GM12878 (cell line): Measurements from ENCODE around the gene ENDOG. TPM values are rescaled to one million over a fixed set of nuclear protein-coding genes. Genes with fewer than 3 reads are reported as not detected.

Experiments used
- ATAC-seq: fragments of 200-7000 bp; cut with Tn5 transposase; 3 replicates; pipeline ENCODE4 v1.9.1; 2020; ENCODE audit warnings: mild to moderate bottlenecking, moderate library complexity
- BruUV-seq: library from RNA; stranded (reverse); fragments of 400-500 nt; replicated peaks from 2 replicates; lab custom pipeline; 2021; lab: Mats Ljungman, UMichigan
- CTCF ChIA-PET: fragments of 300-600 bp; sonication (Branson Sonifier 250); formaldehyde crosslinking; extraction: SDS; loops from one replicate; lab custom pipeline; 2021; ENCODE audit warnings: inconsistent platforms; lab: Yijun Ruan, JAX
- POLR2A ChIA-PET: fragments of 350-600 bp; formaldehyde crosslinking; extraction: SDS; loops from one replicate; lab custom pipeline; 2021; ENCODE audit warnings: inconsistent platforms; lab: Charles Lee
- RAD21 ChIA-PET: fragments of 300-600 bp; sonication (Branson Sonifier 250); formaldehyde crosslinking; loops from one replicate; lab custom pipeline; 2023; ENCODE audit warnings: antibody characterized with exemption; ENCODE audit not compliant: unreplicated experiment; lab: Charles Lee
- SMC1A ChIA-PET: fragments of 300-600 bp; sonication (Branson Sonifier 250); formaldehyde crosslinking; loops from one replicate; lab custom pipeline; 2023; ENCODE audit not compliant: unreplicated experiment, uncharacterized antibody; lab: Charles Lee
- DNase-seq: peaks from one replicate; pipeline ENCODE4 v3.0.0-alpha.2; 2011; ENCODE audit warnings: low read depth, low spot score
- FAIRE-seq: peaks from 3 replicates; lab custom pipeline; 2011; peaks lifted over from hg19 to GRCh38; lab: Jason Lieb, UNC
- H2AFZ ChIP-seq: 2 replicates; pipeline ENCODE4 v1.6.0; 2011; ENCODE audit warnings: low read depth, low read length, control low read depth; ENCODE audit not compliant: control insufficient read depth
- H3K27ac ChIP-seq: 2 replicates; pipeline ENCODE4 v1.5.1; 2011; ENCODE audit warnings: control low read depth; ENCODE audit not compliant: control insufficient read depth, insufficient read depth
- H3K27me3 ChIP-seq, 2 experiments: replicated peaks in 1 of 2; 2 replicates each; pipeline versions ENCODE4 v1.6.0 to v1.6.1; 2011; ENCODE audit warnings: low read length in 1 of 2; ENCODE audit not compliant: control insufficient read depth in 2 of 2, insufficient read depth in 2 of 2
- H3K36me3 ChIP-seq, 2 experiments: 2 replicates each; pipeline ENCODE4 v1.5.1; 2011; ENCODE audit warnings: low read length in 1 of 2; ENCODE audit not compliant: control insufficient read depth in 2 of 2, insufficient read depth in 2 of 2
- H3K4me1 ChIP-seq: 2 replicates; pipeline ENCODE4 v1.6.1; 2011; ENCODE audit warnings: mild to moderate bottlenecking, low read length, moderate library complexity, mixed read lengths; ENCODE audit not compliant: control insufficient read depth, insufficient read depth
- H3K4me2 ChIP-seq: 2 replicates; pipeline ENCODE4 v1.6.0; 2011; ENCODE audit warnings: control low read depth; ENCODE audit not compliant: control insufficient read depth, insufficient read depth
- H3K4me3 ChIP-seq: fragments of 200-600 bp; sonication (generic); 2 replicates; pipeline ENCODE4 v1.5.1; 2016
- H3K79me2 ChIP-seq: 2 replicates; pipeline ENCODE4 v1.6.0; 2011; ENCODE audit warnings: low read length; ENCODE audit not compliant: control insufficient read depth, insufficient read depth
- H3K9ac ChIP-seq: 2 replicates; pipeline ENCODE4 v1.8.0; 2011; ENCODE audit warnings: low read length, control low read depth, mixed read lengths; ENCODE audit not compliant: control insufficient read depth, insufficient read depth
- H3K9me3 ChIP-seq: replicated peaks from 3 replicates; pipeline ENCODE4 v1.5.1; 2011; ENCODE audit warnings: mild to moderate bottlenecking, low read length; ENCODE audit not compliant: control insufficient read depth, insufficient read depth
- H4K20me1 ChIP-seq: 2 replicates; pipeline ENCODE4 v1.6.0; 2011; ENCODE audit not compliant: control insufficient read depth, insufficient read depth
- ASH2L ChIP-seq: fragments of 300-600, 200-600 bp; sonication (generic); IDR thresholded peaks from 2 replicates; pipeline ENCODE4 v1.6.1; 2017; ENCODE audit warnings: low read depth, mild to moderate bottlenecking, borderline replicate concordance
- CHD1 ChIP-seq: IDR thresholded peaks from 2 replicates; pipeline ENCODE4 v1.6.1; 2012; ENCODE audit warnings: low read depth, low read length, improper control_type of control experiment
- RAD21 ChIP-seq: IDR thresholded peaks from 2 replicates; pipeline ENCODE4 v1.6.1; 2011; ENCODE audit warnings: mild to moderate bottlenecking, low read depth, low read length, moderate library complexity; ENCODE audit not compliant: insufficient read depth
- RBBP5 ChIP-seq: fragments of 200-600 bp; sonication (generic); conservative IDR thresholded peaks from 2 replicates; pipeline ENCODE4 v1.6.1; 2016
- ZNF274 ChIP-seq: IDR thresholded peaks from one replicate; pipeline ENCODE4 v1.8.0; 2011; ENCODE audit not compliant: insufficient read length, insufficient read depth
- WGBS: methylation state at CpG from one replicate; pipeline ENCODE4 v1.1.6; 2016; ENCODE audit warnings: low lambda C conversion rate; ENCODE audit not compliant: insufficient replicate concordance, insufficient coverage; ENCODE audit errors: missing lambda C conversion rate; 5-methylcytosine and 5-hydroxymethylcytosine counted together
- in situ Hi-C: fragments of 300-500 bp; cut with MboI; formaldehyde crosslinking; loops from 9 replicates; pipeline ENCODE4 v1.14.3; 2018; ENCODE audit warnings: mixed read lengths
- intact Hi-C: fragments of 100-400 bp; cut with micrococcal nuclease; formaldehyde crosslinking; loops from one replicate; pipeline ENCODE4 v1.14.2; 2022; ENCODE audit not compliant: unreplicated experiment
- polyA plus RNA-seq, 11 experiments: library from polyadenylated mRNA; depleted of rRNA in 4 of 11; unstranded in 6 of 11; stranded (reverse) in 5 of 11; fragments of >200 nt; fragmentation: Nextera tagmentation in 4 of 11; fragmentation: Illumina TruSeq in 1 of 11; extraction: Ambion mirVana in 4 of 11; extraction: Trizol in 1 of 11; gene quantifications; 1 replicate in 1 of 11; 2 replicates in 10 of 11; pipeline versions ENCODE4 v1.2.1 to v1.2.3, GENCODE V29; 2011 to 2016; ENCODE audit warnings: inconsistent platforms in 2 of 11, missing spikeins in 2 of 11, low read depth in 1 of 11
- total RNA-seq, 4 experiments: library from RNA; depleted of rRNA in 3 of 4; stranded (reverse); fragments of >200 nt in 3 of 4; fragmentation: Illumina TruSeq in 1 of 4; extraction: Trizol in 1 of 4; gene quantifications; 2 replicates each; pipeline versions ENCODE4 v1.2.1 to v1.2.3, GENCODE V29; 2013 to 2021
- TF ChIP-seq, protein P1 (sequence below): IDR thresholded peaks from 2 replicates; pipeline ENCODE4 v1.6.1; 2012; ENCODE audit warnings: low read depth, low read length, improper control_type of control experiment
- TF ChIP-seq, protein P2 (sequence below): fragments of 450-650 bp; IDR thresholded peaks from 2 replicates; pipeline ENCODE4 v1.6.1; 2017; ENCODE audit warnings: mild to moderate bottlenecking, low read depth, inconsistent platforms; ENCODE audit not compliant: poor library complexity, severe bottlenecking
- TF ChIP-seq, protein P3 (sequence below): IDR thresholded peaks from 2 replicates; pipeline ENCODE4 v1.6.1; 2012; ENCODE audit warnings: low read length, inconsistent platforms
- TF ChIP-seq, protein P4 (sequence below): fragments of 450-650 bp; IDR thresholded peaks from 2 replicates; pipeline ENCODE4 v1.6.1; 2018; ENCODE audit warnings: borderline replicate concordance, mild to moderate bottlenecking; ENCODE audit not compliant: partially characterized antibody
- TF ChIP-seq, protein P5 (sequence below): IDR thresholded peaks from 2 replicates; pipeline ENCODE4 v1.6.1; 2011; ENCODE audit warnings: mild to moderate bottlenecking, low read depth, low read length, moderate library complexity; ENCODE audit not compliant: insufficient replicate concordance
- TF ChIP-seq, protein P6 (sequence below): fragments of 150-350 bp; IDR thresholded peaks from 2 replicates; pipeline ENCODE4 v1.6.1; 2016; ENCODE audit warnings: low read depth, low read length

Gene ENDOG
- total and polyA plus RNA-seq, 10 of the 15 experiments (the other 5 are each of a cell fraction or from before 2014, with no cell fraction given), result 0.84 to 29.2 (median 9.0) TPM

DNA sequence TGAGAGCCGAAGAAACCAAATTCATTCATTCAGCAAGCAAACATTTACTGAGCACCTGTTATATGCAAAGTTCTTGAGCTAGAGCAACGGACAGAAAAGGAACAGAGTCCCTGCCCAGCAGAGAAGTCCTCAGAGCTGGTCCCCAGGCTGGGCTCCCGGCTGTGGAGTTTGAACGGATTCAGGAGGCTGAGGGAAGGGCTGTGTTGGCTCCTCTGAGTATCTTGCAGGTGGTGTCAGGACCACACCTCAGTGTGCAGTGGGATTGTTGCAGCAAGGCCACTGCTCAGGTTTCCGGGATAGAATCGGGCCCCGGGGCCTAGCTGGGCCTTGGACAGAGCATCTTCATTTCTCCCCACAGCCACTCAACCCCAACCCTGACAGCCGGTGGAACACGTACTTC lies 26.2 kb upstream of the ENDOG start:
- POLR2A ChIA-PET, result no interaction called here
- RAD21 ChIA-PET, result no interaction called here
- ATAC-seq, result no peak
- TF ChIP-seq RBBP5 (no peak), CHD1 (no peak), ASH2L (no peak), ZNF274 (no peak), RAD21 (no peak)
- TF ChIP-seq, protein P1, sequence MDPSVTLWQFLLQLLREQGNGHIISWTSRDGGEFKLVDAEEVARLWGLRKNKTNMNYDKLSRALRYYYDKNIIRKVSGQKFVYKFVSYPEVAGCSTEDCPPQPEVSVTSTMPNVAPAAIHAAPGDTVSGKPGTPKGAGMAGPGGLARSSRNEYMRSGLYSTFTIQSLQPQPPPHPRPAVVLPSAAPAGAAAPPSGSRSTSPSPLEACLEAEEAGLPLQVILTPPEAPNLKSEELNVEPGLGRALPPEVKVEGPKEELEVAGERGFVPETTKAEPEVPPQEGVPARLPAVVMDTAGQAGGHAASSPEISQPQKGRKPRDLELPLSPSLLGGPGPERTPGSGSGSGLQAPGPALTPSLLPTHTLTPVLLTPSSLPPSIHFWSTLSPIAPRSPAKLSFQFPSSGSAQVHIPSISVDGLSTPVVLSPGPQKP, result no peak
- TF ChIP-seq, protein P2, sequence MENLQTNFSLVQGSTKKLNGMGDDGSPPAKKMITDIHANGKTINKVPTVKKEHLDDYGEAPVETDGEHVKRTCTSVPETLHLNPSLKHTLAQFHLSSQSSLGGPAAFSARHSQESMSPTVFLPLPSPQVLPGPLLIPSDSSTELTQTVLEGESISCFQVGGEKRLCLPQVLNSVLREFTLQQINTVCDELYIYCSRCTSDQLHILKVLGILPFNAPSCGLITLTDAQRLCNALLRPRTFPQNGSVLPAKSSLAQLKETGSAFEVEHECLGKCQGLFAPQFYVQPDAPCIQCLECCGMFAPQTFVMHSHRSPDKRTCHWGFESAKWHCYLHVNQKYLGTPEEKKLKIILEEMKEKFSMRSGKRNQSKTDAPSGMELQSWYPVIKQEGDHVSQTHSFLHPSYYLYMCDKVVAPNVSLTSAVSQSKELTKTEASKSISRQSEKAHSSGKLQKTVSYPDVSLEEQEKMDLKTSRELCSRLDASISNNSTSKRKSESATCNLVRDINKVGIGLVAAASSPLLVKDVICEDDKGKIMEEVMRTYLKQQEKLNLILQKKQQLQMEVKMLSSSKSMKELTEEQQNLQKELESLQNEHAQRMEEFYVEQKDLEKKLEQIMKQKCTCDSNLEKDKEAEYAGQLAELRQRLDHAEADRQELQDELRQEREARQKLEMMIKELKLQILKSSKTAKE, result no peak
- TF ChIP-seq, protein P3, sequence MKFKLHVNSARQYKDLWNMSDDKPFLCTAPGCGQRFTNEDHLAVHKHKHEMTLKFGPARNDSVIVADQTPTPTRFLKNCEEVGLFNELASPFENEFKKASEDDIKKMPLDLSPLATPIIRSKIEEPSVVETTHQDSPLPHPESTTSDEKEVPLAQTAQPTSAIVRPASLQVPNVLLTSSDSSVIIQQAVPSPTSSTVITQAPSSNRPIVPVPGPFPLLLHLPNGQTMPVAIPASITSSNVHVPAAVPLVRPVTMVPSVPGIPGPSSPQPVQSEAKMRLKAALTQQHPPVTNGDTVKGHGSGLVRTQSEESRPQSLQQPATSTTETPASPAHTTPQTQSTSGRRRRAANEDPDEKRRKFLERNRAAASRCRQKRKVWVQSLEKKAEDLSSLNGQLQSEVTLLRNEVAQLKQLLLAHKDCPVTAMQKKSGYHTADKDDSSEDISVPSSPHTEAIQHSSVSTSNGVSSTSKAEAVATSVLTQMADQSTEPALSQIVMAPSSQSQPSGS, result no peak
- TF ChIP-seq, protein P4, sequence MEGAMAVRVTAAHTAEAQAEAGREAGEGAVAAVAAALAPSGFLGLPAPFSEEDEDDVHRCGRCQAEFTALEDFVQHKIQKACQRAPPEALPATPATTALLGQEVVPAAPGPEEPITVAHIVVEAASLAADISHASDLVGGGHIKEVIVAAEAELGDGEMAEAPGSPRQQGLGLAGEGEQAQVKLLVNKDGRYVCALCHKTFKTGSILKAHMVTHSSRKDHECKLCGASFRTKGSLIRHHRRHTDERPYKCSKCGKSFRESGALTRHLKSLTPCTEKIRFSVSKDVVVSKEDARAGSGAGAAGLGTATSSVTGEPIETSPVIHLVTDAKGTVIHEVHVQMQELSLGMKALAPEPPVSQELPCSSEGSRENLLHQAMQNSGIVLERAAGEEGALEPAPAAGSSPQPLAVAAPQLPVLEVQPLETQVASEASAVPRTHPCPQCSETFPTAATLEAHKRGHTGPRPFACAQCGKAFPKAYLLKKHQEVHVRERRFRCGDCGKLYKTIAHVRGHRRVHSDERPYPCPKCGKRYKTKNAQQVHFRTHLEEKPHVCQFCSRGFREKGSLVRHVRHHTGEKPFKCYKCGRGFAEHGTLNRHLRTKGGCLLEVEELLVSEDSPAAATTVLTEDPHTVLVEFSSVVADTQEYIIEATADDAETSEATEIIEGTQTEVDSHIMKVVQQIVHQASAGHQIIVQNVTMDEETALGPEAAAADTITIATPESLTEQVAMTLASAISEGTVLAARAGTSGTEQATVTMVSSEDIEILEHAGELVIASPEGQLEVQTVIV, result no peak
- TF ChIP-seq, protein P5, sequence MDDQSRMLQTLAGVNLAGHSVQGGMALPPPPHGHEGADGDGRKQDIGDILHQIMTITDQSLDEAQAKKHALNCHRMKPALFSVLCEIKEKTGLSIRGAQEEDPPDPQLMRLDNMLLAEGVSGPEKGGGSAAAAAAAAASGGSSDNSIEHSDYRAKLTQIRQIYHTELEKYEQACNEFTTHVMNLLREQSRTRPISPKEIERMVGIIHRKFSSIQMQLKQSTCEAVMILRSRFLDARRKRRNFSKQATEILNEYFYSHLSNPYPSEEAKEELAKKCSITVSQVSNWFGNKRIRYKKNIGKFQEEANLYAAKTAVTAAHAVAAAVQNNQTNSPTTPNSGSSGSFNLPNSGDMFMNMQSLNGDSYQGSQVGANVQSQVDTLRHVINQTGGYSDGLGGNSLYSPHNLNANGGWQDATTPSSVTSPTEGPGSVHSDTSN, result no peak
- TF ChIP-seq, protein P6, sequence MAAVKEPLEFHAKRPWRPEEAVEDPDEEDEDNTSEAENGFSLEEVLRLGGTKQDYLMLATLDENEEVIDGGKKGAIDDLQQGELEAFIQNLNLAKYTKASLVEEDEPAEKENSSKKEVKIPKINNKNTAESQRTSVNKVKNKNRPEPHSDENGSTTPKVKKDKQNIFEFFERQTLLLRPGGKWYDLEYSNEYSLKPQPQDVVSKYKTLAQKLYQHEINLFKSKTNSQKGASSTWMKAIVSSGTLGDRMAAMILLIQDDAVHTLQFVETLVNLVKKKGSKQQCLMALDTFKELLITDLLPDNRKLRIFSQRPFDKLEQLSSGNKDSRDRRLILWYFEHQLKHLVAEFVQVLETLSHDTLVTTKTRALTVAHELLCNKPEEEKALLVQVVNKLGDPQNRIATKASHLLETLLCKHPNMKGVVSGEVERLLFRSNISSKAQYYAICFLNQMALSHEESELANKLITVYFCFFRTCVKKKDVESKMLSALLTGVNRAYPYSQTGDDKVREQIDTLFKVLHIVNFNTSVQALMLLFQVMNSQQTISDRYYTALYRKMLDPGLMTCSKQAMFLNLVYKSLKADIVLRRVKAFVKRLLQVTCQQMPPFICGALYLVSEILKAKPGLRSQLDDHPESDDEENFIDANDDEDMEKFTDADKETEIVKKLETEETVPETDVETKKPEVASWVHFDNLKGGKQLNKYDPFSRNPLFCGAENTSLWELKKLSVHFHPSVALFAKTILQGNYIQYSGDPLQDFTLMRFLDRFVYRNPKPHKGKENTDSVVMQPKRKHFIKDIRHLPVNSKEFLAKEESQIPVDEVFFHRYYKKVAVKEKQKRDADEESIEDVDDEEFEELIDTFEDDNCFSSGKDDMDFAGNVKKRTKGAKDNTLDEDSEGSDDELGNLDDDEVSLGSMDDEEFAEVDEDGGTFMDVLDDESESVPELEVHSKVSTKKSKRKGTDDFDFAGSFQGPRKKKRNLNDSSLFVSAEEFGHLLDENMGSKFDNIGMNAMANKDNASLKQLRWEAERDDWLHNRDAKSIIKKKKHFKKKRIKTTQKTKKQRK, result no peak

More for the DNA sequence above, 26.2 kb upstream of the ENDOG start:
- ChIA-PET CTCF (interaction anchor here (1.1 kb wide), 1 partner anchor 26 kb away, joined by 3 read pairs; the partner anchor contains the start of gene ENDOG), SMC1A (interaction anchor here (0.5 to 0.6 kb wide), 3 partner anchors 8 to 114 kb away, joined by 3 read pairs; no protein-coding TSS in a partner anchor)
- Histone ChIP-seq H4K20me1 (no peaks in the 10 kb centered on the region), H3K27me3 (no peaks in the 10 kb centered on the region), H3K4me3 (no peak overlapping the region), H3K4me2 (no peak overlapping the region), H3K4me1 (peaks cover 10% of the 10 kb centered on the region), H3K9ac (no peak overlapping the region), H3K27ac (no peak overlapping the region), H3K9me3 (no peaks in the 10 kb centered on the region), H3K79me2 (peaks cover 16% of the 10 kb centered on the region), H3K36me3 (peaks cover 1 to 13% of the 10 kb centered on the region in 2 experiments), H2AFZ (no peak overlapping the region)
- intact Hi-C loops, result no loop called here
- BruUV-seq, result no TSS peak
- in situ Hi-C loops, result no loop called here
- WGBS, result over 99% methylated on average over 9 of the region's 9 CpGs
- FAIRE-seq (no peak), DNase-seq (no peak)
